HFF-Myc (cell line): Measurements from ENCODE around the gene ZNF768.

Experiments
- DNase-seq: peaks from one replicate; pipeline ENCODE4 v3.0.0-alpha.2; 2011; ENCODE audit warnings: low read depth; ENCODE audit errors: extremely low read depth
- H3K4me3 ChIP-seq: replicated peaks from 2 replicates; pipeline ENCODE4 v1.5.1; 2011; ENCODE audit warnings: low read depth, mild to moderate bottlenecking, control low read depth, low read length
- TF ChIP-seq, protein P1 (sequence below): IDR thresholded peaks from 2 replicates; pipeline ENCODE4 v1.5.1; 2012; ENCODE audit warnings: mild to moderate bottlenecking, low read depth, low read length, control low read depth; ENCODE audit errors: missing control alignments

ZNF768 gene

GRCh38 chr16:30535777-30536190, 9.4 kb upstream of the ZNF768 start:
- no peak for DNase-seq
- peak overlapping the region; percentile 56 for H3K4me3 ChIP-seq

GRCh38 chr16:30535106-30535776, 8.9 kb upstream of the ZNF768 start:
- DNase-seq = no peak
- TF ChIP-seq, protein P1, sequence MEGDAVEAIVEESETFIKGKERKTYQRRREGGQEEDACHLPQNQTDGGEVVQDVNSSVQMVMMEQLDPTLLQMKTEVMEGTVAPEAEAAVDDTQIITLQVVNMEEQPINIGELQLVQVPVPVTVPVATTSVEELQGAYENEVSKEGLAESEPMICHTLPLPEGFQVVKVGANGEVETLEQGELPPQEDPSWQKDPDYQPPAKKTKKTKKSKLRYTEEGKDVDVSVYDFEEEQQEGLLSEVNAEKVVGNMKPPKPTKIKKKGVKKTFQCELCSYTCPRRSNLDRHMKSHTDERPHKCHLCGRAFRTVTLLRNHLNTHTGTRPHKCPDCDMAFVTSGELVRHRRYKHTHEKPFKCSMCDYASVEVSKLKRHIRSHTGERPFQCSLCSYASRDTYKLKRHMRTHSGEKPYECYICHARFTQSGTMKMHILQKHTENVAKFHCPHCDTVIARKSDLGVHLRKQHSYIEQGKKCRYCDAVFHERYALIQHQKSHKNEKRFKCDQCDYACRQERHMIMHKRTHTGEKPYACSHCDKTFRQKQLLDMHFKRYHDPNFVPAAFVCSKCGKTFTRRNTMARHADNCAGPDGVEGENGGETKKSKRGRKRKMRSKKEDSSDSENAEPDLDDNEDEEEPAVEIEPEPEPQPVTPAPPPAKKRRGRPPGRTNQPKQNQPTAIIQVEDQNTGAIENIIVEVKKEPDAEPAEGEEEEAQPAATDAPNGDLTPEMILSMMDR = no peak
- H3K4me3 ChIP-seq = peak overlapping the region; percentile 56

More at GRCh38 chr16:30535777-30536190, 9.4 kb upstream of the ZNF768 start:
- TF ChIP-seq, protein P1 = peak; percentile 60

GRCh38 chr16:30534368-30535105, 8.2 kb upstream of the ZNF768 start, which contains the start of gene ZNF747:
Gene ZNF747, minus strand, starts transcription at chr16:30534858. Its CDS starts 179 bp downstream, at chr16:30534679.
- TF ChIP-seq, protein P1 = no peak
- DNase-seq = no peak
- peak within 1 kb of the TSS; percentile 56 for H3K4me3 ChIP-seq

DNA sequence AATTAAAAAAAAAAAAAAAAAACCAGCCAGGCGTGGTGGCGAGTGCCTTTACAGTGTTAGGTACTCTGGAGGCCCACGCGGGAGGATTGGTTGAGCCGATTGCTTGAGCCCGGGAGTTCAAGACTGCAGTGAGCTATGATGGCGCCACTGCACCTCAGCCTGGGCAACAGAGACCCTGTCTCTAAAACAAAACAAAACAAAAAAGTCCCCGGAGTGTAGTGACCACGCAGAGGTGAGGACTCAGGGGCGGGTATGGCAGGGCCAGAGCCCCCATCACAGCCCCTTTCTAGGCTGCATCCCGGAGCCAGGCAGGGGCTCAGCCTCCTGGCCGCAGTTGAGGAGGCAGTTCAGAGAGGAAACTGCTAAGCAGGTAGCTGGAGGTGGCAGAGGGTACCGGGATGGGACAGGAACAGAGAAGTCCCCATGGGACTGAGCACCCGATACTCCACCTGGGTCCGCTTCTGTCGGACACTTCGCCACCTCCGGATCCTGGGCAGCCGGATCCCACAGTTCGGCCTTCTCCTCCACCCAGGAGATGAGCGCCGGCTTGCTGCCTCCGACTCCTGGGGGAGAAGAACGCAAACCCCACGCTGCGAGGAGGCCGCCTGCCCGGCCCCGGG, 7.5 kb upstream of the ZNF768 start:
- DNase-seq = no peak
- TF ChIP-seq, protein P1 = no peak

GRCh38 chr16:30533146-30533522, 6.8 kb upstream of the ZNF768 start:
- DNase-seq = no peak
- TF ChIP-seq, protein P1 = no peak
- H3K4me3 ChIP-seq = no peak overlapping the region

More for the DNA sequence above, 7.5 kb upstream of the ZNF768 start:
- H3K4me3 ChIP-seq = peak overlapping the region; percentile 56

DNA sequence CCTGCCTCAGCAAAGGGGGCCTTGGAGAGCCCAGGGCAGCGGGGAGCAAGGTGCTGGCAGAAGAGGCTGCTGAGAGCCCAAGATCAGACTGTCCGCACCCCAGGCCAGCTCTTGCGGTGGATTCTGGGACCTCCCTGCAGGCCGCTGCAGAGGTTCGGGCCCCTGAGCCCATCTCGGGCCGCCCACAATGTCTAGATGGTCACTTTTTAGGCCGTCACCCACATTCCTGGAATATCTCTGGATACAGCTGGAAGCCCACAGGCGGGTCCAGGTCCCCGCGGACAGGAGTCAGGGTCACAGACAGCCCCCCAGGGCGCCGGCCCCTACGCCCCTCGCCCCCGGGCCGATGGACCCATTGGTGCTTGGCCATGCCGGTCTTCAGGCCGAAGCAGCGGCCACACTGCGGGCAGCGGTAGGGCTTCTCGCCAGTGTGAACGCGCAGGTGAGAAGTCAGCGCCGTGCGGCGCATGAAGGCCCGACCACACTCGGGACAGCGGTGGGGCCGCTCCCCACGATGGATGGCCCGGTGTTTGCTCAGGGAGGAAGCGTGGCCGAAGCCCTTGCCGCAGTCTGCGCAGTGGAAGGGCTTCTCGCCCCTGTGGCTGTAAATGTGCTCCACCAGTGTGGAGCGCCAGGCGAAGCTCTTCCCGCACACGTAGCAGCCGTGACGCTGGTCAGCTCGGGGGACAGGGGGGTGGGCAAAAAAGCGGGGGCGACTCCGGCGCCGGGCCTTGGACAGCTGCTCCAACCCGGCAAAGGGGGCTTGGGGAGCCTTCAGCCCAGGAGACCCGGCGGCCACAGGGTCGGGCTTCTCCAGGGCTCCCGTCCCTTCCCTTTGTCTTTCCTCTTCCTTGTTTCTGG, 6.1 kb upstream of the ZNF768 start:
- TF ChIP-seq, protein P1 = no peak
- H3K4me3 ChIP-seq = no peak overlapping the region
- no peak for DNase-seq
